Hepatocyte (in vitro differentiated cells): ENCODE results near the gene RUFY4.

Experiments used
- EZH2 ChIP-seq: fragments of 200-600 bp; sonication (generic); IDR thresholded peaks from 2 replicates; pipeline ENCODE4 v1.6.1; 2016; ENCODE audit warnings: antibody characterized with exemption, mild to moderate bottlenecking, borderline replicate concordance
- EZH2phosphoT487 ChIP-seq: fragments of 200-600 bp; sonication (generic); IDR thresholded peaks from one replicate; pipeline ENCODE4 v1.6.1; 2018; ENCODE audit warnings: antibody characterized with exemption, mild to moderate bottlenecking, low read depth, moderate library complexity; ENCODE audit not compliant: unreplicated experiment, severe bottlenecking
- TF ChIP-seq, protein P1 (sequence below): fragments of 200-600 bp; sonication (generic); IDR thresholded peaks from 2 replicates; pipeline ENCODE4 v1.5.1; 2016; ENCODE audit warnings: antibody characterized with exemption, mild to moderate bottlenecking; ENCODE audit not compliant: poor library complexity

DNA sequence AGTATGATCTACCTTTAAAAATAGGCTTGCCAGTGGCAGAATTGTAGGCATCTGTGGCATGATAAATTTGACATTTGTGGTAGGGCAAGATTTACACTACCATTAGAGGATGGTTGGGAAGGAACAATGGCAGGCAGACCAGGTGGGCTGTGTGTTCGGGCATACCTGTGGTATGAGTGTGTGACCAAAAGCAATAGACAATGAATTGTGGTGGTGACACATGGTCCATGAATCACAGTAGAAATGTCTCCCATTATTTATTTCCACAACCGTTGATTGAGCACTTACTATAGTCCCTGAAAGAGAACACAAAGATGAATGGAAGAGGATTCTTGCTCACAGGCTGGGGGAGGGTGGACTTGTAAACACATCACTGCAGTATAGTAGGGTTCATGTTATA, 29.9 kb upstream of the RUFY4 start:
- TF ChIP-seq EZH2 (no peak), EZH2phosphoT487 (no peak)
- TF ChIP-seq, protein P1, sequence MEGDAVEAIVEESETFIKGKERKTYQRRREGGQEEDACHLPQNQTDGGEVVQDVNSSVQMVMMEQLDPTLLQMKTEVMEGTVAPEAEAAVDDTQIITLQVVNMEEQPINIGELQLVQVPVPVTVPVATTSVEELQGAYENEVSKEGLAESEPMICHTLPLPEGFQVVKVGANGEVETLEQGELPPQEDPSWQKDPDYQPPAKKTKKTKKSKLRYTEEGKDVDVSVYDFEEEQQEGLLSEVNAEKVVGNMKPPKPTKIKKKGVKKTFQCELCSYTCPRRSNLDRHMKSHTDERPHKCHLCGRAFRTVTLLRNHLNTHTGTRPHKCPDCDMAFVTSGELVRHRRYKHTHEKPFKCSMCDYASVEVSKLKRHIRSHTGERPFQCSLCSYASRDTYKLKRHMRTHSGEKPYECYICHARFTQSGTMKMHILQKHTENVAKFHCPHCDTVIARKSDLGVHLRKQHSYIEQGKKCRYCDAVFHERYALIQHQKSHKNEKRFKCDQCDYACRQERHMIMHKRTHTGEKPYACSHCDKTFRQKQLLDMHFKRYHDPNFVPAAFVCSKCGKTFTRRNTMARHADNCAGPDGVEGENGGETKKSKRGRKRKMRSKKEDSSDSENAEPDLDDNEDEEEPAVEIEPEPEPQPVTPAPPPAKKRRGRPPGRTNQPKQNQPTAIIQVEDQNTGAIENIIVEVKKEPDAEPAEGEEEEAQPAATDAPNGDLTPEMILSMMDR, result no peak
